ENCODE measurements around the gene STK32C. TPM values are rescaled to one million over a fixed set of nuclear protein-coding genes. Genes with fewer than 3 reads are reported as not detected.

STK32C gene
- total and polyA plus RNA-seq, 2 experiments from 2014 or later, result 17.5 to 23.8 TPM

- TF ChIP-seq CTCF (IDR thresholded peaks at IDR 0.05; ENCODE audit: low read depth, low read length), result no peak
- Histone ChIP-seq H3K4me1 (ENCODE audit: low read depth) (peaks cover 1% of the 10 kb centered on the region), H3K36me3 (no peaks in the 10 kb centered on the region), H3K27me3 (peaks cover 72% of the 10 kb centered on the region), H3K9me3 (ENCODE audit: low read depth) (no peaks in the 10 kb centered on the region), H3K4me3 (peak overlapping the region; percentile 54), H3K27ac (no peak overlapping the region)
- peak; percentile 25 to 35 for DNase-seq (ENCODE audit: low read depth in 1 of 2, low spot score in 1 of 2)
Measured at GRCh38 chr10:132187430-132188138, 120.2 kb downstream of the STK32C start.

GRCh38 chr10:132186488-132187429 is 121.0 kb downstream of the STK32C start, which contains the start of gene DPYSL4:
Gene DPYSL4, plus strand, starts transcription at chr10:132186948. Its CDS starts 116 bp downstream, at chr10:132187064.
- peaks cover 80% of the 10 kb centered on the region for H3K27me3 ChIP-seq
- H3K36me3 ChIP-seq, result no peaks in the 10 kb centered on the region

GRCh38 chr10:132185601-132186487 is 121.9 kb downstream of the STK32C start:
- peak overlapping the region; percentile 54 for H3K4me3 ChIP-seq
- H3K27me3 ChIP-seq, result peaks cover 89% of the 10 kb centered on the region
- no peak overlapping the region for H3K27ac ChIP-seq
- DNase-seq (ENCODE audit: low read depth in 1 of 2, low spot score in 1 of 2), result peak; percentile 49 to 83
- no peaks in the 10 kb centered on the region for H3K36me3 ChIP-seq
- TF ChIP-seq CTCF (IDR thresholded peaks at IDR 0.05; ENCODE audit: low read depth, low read length), result no peak
- no peaks in the 10 kb centered on the region for H3K4me1 ChIP-seq (ENCODE audit: low read depth)
- H3K9me3 ChIP-seq (ENCODE audit: low read depth), result no peaks in the 10 kb centered on the region

More at GRCh38 chr10:132186488-132187429, 121.0 kb downstream of the STK32C start, which contains the start of gene DPYSL4:
- no peak for TF ChIP-seq CTCF (IDR thresholded peaks at IDR 0.05; ENCODE audit: low read depth, low read length)
- Histone ChIP-seq H3K4me3 (peak within 1 kb of the TSS; percentile 54), H3K4me1 (ENCODE audit: low read depth) (no peaks in the 10 kb centered on the region), H3K9me3 (ENCODE audit: low read depth) (no peaks in the 10 kb centered on the region), H3K27ac (no peak within 1 kb of the TSS)
- peak; percentile 42 to 44 for DNase-seq (ENCODE audit: low read depth in 1 of 2, low spot score in 1 of 2)

- no peaks in the 10 kb centered on the region for H3K9me3 ChIP-seq (ENCODE audit: low read depth)
- no peak for TF ChIP-seq CTCF (IDR thresholded peaks at IDR 0.05; ENCODE audit: low read depth, low read length)
- H3K4me3 ChIP-seq, result no peak overlapping the region
- H3K27ac ChIP-seq, result no peak overlapping the region
- H3K27me3 ChIP-seq, result peaks cover 89% of the 10 kb centered on the region
- H3K36me3 ChIP-seq, result no peaks in the 10 kb centered on the region
- no peak for DNase-seq (ENCODE audit: low read depth in 1 of 2, low spot score in 1 of 2)
- no peaks in the 10 kb centered on the region for H3K4me1 ChIP-seq (ENCODE audit: low read depth)
Measured at GRCh38 chr10:132184816-132185593, 122.7 kb downstream of the STK32C start.
